HG03469 (cell line): Measurements from ENCODE around the gene SFN.

Experiments used
- ATAC-seq: cut with Tn5 transposase; IDR thresholded peaks from one replicate; pipeline ENCODE4 v1.9.1; 2021; ENCODE audit warnings: mild to moderate bottlenecking, moderate library complexity, moderate number of reproducible peaks; ENCODE audit not compliant: unreplicated experiment

SFN gene

GRCh38 chr1:26909951-26910342, 47.0 kb downstream of the SFN start:
- ATAC-seq, result no peak

GRCh38 chr1:26910343-26911160, 47.6 kb downstream of the SFN start:
- no peak for ATAC-seq

GRCh38 chr1:26911399-26912146, 48.6 kb downstream of the SFN start:
- ATAC-seq, result no peak

GRCh38 chr1:26912147-26912490, 49.2 kb downstream of the SFN start:
- ATAC-seq, result no peak

- no peak for ATAC-seq
Observed at GRCh38 chr1:26913389-26913753, 50.4 kb downstream of the SFN start.
